HG03439 (cell line): ENCODE measurements around the gene ACSM3.
"Not testable (repeated sequence)": the region's sequence is repeated elsewhere in the genome, so short reads cannot be mapped to it uniquely, and the experiment has no call there.

ENCODE experiments used
- ATAC-seq: cut with Tn5 transposase; IDR thresholded peaks from one replicate; pipeline ENCODE4 v1.9.1; 2021; ENCODE audit warnings: mild to moderate bottlenecking, moderate library complexity; ENCODE audit not compliant: unreplicated experiment

ACSM3 gene

GRCh38 chr16:20755238-20755637 is 8.6 kb upstream of the ACSM3 start:
- ATAC-seq, result no peak

DNA sequence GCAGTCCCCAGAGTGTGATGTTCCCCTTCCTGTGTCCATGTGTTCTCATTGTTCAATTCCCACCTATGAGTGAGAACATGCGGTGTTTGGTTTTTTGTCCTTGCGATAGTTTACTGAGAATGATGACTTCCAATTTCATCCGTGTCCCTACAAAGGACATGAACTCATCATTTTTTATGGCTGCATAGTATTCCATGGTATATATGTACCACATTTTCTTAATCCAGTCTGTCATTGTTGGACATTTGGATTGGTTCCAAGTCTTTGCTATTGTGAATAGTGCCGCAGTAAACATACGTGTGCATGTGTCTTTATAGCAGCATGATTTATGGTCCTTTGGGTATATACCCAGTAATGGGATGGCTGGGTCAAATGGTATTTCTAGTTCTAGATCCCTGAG is 8.0 kb upstream of the ACSM3 start:
- ATAC-seq, result not testable (repeated sequence)

- ATAC-seq, result no peak
Measured at GRCh38 chr16:20760346-20760745, 3.5 kb upstream of the ACSM3 start.

DNA sequence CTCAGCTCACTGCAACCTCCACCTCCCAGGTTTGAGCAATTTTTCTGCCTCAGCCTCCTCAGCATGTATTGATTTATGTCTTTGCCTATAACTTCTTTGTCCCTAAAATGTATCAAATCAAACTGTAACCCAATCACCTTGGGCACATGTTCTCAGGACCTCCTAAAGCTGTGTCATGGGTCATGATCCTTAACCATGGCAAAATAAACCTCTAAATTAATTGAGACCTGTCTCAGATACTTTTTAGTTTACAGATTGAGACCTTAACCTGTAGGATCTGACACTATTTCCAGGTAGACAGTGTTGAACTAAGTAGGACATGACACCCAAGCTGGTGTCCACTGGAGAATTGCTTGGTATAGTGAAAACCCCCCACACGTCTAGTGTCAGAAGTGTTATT is 2.6 kb upstream of the ACSM3 start:
- ATAC-seq, result no peak

- no peak for ATAC-seq
Measured at GRCh38 chr16:20762404-20763123, 1.2 kb upstream of the ACSM3 start.

DNA sequence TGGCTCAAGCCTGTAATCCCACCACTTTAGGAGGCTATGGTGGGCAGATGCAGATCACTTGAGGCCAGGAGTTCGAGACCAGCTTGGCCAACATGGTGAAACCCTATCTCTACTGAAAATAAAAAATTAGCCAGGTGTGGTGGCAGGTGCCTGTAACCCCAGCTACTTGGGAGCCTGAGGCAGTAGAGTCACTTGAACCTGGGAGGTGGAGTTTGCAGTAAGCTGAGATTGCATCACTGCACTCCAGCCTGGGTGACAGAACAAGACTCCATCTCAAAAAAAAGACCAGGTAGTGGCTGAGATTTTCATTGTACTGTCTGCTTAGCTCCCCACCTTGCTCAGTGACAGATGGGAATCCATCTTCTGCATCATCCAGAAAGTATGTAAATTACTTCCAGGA is 634 bp downstream of the ACSM3 start:
- not testable (repeated sequence) for ATAC-seq

- ATAC-seq, result no peak
Measured at GRCh38 chr16:20765732-20766131, 1.9 kb downstream of the ACSM3 start.

DNA sequence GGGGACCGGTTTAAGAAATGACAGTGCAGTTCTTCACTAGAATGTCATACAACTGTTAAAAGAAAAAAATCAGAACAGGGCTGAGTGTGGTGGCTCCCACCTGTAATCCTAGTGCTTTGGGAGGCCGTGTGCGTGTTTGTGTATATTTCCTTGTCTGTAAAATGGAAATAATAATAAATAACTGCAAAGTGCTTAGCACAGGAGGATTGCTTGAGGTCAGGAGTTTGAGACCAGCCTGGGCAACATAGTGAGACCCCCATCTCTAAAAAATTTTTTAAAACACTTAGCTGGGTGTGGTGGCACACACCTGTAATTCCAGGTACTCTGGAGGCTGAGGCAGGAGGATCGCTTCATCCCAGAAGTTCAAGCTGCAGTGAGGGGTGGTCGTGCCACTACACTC is 2.5 kb downstream of the ACSM3 start:
- no peak for ATAC-seq

- ATAC-seq, result no peak
Measured at GRCh38 chr16:20767577-20767976, 3.8 kb downstream of the ACSM3 start.

- no peak for ATAC-seq
Measured at GRCh38 chr16:20768121-20768520, 4.3 kb downstream of the ACSM3 start.

GRCh38 chr16:20768818-20769217 is 5.0 kb downstream of the ACSM3 start:
- no peak for ATAC-seq

DNA sequence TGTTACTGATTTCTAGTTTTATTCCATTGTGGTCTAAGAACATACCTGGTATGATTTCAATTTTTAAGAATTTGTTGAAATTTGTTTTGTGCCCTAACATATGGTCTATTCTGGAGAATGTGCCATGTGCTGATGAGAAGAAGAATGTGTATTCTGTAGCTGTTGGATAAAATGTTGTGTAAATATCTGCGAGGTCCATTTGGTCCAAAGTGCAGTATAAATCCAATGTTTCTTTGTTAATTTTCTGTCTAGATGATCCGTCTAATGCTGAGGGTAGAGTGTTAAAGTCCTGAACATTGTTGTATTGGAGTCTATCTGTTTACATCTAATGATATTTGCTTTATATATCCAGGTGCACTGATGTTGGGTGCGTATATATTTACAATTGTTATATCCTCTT is 9.9 kb downstream of the ACSM3 start:
- no peak for ATAC-seq

DNA sequence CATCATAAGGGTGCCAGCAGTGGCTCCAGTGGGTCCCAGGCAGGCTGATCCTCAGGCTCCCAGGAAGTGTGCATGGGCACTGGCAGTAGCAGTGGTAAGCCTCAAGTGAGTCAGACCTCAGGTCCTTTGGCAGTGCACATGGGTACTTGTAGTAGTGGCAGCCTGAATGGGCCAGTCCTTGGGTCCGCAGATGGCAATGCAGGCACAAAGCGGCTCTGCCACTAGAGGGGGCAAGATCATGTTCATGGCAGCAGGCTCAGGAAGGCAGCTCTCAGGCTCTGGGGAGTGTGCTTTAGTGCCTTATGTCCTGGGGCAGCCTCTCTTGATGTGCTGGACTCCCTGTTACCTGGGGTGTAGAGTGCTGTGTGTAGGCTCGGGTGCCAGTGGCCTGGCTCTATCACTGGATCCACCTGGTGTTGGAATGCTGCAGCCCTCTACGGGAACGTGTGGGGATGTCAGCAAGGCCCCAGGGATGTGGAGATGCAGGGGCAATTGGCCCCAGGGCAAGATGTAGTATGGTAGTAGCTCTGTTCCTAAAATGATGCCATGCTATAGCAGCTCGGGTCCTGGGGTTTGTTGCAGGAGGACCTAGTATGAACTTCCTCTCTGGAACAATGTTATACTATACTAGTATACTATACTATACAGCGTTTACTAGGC is 11.0 kb downstream of the ACSM3 start:
- no peak for ATAC-seq

DNA sequence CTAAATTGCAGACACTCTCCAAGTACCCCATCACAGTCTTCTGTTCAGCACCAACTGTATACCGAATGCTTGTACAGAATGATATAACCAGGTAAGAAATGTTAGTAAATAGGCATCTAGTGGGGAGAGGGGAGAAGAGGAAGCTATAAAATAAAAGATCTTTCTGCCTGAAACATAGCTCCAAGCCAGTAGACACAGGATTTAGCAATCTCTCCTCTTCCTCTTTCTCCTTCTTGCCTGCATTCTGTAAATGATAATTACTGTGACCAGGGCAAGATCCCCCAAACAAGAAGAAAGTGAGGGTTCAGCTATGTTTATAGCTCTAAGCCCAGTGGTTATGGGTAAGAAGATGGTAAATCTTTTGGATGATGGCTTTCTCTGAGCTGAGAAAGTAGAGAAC is 17.9 kb downstream of the ACSM3 start:
- no peak for ATAC-seq

- ATAC-seq, result no peak
Measured at GRCh38 chr16:20782470-20782869, 18.7 kb downstream of the ACSM3 start.

DNA sequence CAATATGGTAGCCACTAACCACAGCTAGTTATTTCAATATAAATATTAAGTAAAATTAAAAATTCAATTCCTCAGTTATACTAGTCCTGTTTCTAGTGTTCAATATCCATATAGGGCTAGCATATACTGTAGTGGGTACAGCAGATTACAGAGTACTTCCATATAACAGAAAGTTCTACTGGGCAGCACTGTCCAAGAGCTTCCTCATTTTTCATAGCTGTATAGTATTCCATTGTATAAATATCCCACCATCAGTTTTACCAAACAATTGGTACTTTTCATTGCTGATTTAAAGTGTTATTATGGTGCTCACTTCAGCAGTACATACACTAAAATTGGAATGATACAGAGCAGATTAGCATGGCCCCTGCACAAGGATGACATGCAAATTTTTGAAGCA is 20.4 kb downstream of the ACSM3 start:
- no peak for ATAC-seq

DNA sequence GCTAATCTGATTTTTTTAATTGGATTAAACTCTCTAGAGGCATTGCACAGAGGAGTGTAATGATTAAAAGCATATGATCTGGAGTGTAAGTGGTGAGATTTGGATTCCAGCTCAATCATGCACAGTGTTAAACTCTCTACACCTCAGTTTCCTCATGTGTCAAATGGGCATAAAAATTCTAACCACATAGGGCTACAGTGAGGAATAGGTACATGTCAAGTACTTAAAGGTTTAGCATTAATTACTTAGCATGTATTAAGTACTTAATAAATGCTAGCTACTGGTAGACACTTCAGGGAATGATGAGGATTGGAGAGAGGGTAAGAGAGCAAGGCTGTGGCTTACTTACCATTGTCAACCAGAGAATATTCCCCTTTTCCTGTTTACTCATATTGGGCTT is 25.3 kb downstream of the ACSM3 start:
- no peak for ATAC-seq

- no peak for ATAC-seq
Measured at GRCh38 chr16:20791923-20792612, 28.3 kb downstream of the ACSM3 start.

- no peak for ATAC-seq
Measured at GRCh38 chr16:20798364-20798763, 34.5 kb downstream of the ACSM3 start.

- ATAC-seq, result no peak
Measured at GRCh38 chr16:20799599-20799998, 35.8 kb downstream of the ACSM3 start.

DNA sequence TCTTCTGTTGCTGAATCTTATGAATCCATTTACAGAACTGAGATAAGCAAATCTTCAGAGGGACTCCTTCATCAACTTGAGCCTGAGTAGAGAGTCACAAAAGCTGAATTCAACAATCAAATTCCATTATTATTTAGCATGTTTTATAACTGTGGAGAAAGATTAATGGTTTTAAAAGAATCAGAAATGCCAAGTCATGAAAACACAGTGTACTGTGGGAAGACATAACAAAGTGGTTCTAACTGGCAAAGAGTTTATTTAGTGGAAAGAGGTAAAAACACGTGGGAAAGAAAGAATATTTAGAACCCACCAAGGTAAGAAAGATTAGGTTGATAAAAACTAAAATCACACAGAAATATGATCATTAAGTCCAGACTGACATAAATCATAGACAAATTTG is 37.5 kb downstream of the ACSM3 start:
- no peak for ATAC-seq

DNA sequence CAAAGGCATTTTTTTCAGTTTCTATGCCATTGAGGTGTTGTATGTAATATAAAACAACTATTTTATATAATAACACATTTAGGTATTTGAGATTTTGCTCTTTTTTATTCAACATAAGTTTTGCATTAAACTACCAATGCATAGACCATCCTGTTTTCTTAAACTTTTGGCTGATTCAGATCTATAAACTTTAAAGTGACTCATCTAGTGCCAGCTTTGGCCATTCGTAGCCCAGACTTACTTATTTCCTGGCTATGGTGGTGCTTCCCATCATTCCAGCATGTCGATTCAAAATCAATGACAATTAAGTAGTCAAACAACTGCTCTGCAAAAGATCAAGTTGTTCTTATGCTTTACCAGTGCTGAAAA is 39.4 kb downstream of the ACSM3 start:
- no peak for ATAC-seq
